GM21515 (cell line): Measurements from ENCODE around the gene MUC6.

Experiments
- ATAC-seq: cut with Tn5 transposase; IDR thresholded peaks from one replicate; pipeline ENCODE4 v1.9.1; 2021; ENCODE audit not compliant: unreplicated experiment

The MUC6 gene

DNA sequence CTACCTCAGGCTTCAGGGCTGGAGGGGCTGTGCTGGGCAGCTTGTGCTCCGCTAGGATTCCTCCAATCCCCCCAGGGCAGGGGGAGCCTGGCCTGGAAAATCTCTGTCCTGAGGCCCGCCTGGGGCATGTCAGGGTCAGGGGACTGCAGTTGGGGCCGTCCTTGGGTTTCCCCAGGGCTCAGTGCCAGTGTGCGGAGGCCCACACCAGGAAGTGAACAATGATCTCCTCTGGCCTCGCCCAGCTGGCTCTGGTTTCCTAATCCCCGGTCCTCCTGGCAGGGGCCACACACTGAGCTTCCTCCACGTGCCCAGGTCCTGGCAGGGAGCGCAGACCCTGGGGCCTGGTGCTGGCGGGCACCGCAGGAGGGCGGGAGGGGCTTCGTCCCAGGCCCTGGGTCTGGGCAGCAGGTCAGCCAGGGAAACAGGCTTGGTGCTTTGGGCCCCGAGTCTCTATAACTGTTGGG lies 36.8 kb upstream of the MUC6 start:
- ATAC-seq, result no peak

DNA sequence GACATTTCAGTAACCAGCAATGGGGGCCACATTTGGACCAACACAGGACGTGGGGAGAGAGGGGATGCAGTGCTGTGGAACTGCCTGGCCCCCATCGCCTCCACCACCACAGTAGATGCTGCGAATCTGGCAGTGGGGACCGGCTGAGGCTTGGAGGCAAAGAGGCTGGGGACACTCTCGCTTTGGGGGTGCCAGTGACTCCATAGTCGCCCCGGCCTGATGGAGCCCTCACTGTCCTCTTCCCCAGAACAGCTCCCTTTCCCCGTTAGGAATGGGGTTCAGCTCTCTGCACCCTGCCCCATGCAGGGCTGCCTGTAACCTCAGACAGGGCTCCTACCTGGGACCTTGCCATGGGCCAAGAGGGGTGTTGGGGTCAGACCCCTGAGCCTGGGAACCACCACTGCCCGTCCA lies 36.3 kb upstream of the MUC6 start:
- ATAC-seq, result no peak

- no peak for ATAC-seq
These were observed 35.8 kb upstream of the MUC6 start for GRCh38 chr11:1072116-1072820.

DNA sequence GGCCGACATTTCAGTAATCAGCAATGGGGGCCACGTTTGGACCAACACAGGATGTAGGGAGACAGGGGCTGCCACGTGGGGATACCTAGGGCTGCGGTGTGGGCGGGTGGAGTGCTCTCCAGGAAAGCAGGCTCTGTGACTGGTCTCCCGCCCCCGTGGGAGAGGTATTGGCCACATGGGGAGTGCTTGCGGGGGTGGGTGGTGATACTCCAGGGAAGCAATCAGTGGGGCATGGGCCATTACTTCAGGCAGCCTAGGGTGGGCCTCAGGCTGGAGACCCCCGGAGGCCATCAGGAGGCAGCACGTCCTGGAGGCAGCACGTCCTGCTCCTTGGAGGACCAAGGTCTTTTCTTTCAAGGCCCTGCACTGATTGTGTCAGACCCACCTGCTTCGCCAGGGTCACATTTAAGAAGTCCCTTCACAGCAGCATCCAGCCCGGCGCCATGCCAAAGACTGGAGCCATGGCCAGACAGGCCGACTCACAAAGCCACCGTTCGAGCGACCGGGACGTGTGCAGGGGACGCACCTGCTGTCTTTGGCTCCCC lies 35.1 kb upstream of the MUC6 start:
- ATAC-seq, result no peak

DNA sequence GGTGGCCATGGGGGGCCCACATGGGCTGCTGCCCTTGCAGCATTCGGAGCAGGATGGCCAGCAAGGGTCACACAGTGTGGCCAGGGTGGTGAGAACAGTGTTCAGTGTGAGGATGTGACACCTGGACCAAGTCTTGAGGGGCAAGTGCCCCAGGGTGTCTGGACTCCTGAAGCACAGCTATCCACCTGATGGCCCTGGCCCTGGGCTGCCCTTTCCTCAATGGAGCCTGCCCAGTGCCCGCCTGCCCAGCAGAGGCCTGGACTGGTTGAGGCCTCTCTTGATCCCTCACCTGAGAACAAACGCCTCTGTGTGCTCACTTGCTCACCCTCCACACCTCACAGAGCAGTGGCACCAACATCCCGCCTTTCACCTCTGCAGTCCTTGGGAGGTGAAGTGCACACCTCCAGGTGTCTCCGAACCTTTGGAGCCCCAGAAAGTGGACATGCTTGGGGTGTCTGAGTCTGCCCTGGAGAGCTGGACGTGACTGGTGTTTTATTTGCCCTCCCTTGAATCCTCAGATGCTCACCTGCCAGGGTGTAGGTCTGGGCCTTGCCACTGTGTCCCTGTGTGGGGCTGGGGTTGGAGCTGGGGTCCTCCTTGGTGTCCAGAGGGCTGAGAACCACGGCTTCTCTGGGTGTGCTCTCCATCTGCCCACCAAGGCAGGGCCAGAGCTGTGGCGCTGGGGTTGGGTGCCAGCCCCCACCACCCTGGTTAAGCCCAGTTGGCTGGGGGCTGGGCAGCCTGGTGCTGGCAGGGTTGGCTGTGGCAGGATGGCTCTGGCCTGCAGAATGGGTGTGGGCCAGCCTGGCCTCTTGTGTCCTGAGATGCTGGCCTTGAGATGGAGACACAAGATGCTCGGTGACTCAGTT lies 34.3 kb upstream of the MUC6 start:
- ATAC-seq, result no peak

DNA sequence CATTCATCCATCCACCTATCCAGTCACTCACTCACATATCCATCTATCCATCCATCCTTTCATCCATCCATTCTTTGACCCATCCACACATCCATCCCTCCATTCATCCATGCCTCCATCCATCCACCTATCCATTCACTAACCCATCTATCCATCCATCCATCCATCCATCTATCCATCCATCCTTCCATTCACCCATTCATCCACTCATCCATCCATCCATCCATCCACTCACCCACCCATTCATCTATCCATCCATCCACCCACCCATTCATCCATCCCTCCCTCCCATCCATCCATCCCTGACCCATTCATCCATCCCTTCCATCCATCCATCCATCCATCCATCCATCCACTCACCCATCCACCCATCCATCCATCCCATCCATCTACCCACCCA lies 33.2 kb upstream of the MUC6 start:
- ATAC-seq, result no peak

- ATAC-seq, result no peak
These were observed 31.4 kb upstream of the MUC6 start for GRCh38 chr11:1067812-1068496.

DNA sequence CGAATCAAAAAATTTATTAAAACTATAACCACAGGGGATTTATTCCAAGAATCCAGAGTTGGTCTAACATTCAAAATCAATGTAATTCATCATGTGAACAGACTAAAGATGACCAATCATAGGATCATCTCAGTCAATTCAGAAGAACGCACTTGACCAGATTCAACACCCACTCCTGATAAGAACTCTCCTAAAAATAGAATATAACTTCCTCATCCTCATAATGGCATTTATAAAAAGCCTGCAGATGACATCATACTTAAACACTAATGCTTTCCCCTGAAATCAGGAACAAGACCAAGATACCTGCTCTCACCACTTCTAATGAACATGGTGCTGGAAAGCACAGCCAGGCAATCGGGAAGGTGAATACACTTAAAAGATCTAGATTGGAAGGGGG lies 27.6 kb upstream of the MUC6 start:
- ATAC-seq, result no peak

- ATAC-seq, result no peak
These were observed 25.7 kb upstream of the MUC6 start for GRCh38 chr11:1062075-1062820.

GRCh38 chr11:1060852-1061616 lies 24.5 kb upstream of the MUC6 start:
- no peak for ATAC-seq

DNA sequence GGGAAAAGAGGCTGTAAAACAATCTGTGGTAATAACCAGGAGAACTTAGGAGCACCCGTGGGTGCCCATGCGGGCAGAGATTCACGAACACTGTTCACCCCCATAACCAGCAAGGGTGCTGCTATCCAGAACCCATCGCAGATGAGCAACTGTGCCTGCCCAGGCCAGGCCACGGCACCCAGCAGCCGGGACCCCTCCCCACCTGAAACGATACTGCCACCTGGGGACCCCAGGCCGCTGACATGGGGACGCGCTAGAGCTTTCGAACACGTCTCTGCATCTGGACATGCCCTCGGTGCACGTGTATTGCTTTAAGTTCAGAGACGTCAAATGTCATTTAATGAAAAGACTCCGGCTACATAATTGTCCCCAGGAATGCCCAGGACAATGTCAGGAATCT lies 23.9 kb upstream of the MUC6 start:
- no peak for ATAC-seq

GRCh38 chr11:1059759-1060158 lies 23.2 kb upstream of the MUC6 start:
- ATAC-seq, result no peak

- no peak for ATAC-seq
These were observed 21.3 kb upstream of the MUC6 start for GRCh38 chr11:1057806-1058205.

DNA sequence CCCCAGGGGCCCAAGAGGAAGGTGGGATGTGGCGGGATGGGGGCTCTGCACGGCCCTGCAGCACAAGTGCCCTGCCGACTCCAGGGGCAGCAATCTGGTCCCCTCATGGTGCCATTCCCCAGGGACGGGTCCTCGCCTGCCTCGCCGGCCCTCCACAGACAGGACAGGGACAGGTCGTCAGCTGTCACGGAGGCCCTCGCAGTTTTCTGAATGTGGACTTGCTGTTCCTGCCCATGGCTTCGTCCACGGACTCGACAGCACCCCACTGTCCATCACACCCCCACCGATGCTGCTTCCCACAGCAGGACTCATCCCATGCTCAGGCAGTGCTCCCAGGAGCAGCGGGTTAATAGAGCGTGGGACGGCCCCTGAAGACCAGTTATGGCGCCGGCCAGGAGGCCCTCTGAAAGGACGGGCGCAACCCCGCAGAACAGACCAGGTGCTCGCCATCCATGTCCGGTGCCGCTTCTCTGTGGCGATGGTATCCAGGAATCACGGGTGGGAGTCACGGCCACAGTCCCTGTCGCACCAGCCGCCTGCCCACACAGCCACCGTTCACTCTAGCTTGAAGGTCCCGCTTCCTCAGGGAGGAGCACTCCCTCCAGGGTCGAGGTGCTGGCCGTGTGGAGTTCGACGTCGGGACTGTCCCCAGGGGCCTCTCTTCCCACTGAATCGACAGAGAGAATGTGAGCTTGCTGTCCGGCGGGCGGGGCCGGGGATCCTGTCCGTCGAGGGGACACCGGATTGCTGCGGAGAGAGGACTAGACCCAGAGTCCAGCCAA lies 19.7 kb upstream of the MUC6 start:
- no peak for ATAC-seq

DNA sequence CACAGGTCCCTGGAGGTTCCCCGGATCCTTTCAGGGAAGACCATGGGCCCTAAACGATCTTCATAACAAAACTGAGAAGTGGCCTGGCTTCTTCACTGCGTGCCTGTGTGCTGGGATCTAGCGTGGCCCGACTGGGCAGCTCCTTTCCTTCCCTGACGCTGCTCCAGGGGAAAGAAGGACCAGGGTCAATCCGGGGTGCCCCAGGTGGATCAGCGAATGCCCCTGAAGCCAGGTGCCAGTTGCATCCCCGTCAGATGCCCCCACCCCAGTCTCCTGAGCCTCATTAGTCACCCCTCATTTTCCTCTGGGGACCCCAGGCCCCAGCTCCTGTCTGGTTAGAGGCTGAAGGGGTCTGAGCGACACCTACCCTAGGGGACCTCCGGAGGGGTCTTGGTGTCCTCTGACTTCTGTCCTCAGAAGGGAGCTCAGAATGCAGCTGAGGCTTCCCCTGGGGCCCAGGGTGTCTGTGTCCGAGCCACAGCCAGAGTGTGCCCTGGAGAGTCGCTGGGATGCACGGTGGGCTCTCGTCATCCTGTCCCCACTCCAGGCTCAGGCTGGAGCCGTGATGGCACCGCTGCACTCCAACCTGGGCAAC lies 18.7 kb upstream of the MUC6 start:
- no peak for ATAC-seq

DNA sequence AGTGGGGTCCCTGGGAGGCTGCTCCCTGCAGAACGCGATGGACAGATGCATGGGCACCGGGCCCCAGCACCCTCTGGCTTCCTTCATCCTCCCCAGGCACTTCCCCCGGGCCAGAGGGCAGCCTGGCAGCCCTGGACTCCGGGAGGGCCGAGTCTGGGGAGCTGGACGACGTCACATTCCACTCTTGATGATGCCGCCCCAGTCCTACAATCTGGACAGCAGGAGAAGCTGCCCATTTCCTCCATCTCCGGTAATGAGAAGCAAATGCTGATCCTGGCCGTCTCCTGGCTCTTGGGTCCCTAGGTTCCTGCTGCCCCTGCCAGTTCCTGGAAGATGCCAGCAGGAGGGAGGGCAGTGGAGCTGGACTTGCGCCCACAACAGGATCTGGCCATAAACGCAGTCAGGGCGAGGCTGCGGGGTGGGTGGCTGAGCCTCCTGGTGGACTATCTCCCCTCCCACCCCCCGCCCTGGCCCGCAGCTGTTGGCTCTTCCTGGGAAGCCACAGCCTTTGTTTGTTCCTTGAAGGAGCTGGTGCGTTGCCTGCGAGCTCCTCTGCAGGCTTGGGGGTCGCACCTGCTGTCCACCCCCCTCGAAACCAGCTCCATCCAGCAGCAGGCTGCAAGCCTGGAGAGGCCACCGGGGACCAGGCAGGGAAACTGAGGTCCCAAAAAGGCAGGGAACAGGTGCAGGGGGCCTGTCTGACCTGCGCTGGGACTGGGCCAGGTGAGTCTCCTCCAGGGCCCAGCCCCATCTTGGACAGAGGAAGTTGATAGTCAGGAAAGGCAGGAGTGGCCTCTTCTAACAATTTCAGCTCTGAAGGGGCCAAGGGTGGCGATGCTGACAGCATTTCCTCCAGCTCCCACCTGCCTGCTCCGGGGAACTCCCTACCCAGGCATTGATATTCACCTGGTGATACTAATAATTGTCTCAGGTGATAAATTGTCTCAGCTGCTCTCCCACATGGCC lies 17.9 kb upstream of the MUC6 start:
- ATAC-seq, result no peak

GRCh38 chr11:1053121-1053901 lies 16.8 kb upstream of the MUC6 start:
- ATAC-seq, result no peak
